HCT116 (cell line): ENCODE data around the gene MYH6. TPM values are rescaled to one million over a fixed set of nuclear protein-coding genes. Genes with fewer than 3 reads are reported as not detected.

Source experiments
- ATAC-seq: fragments of 200-7000 bp; cut with Tn5 transposase; 2 replicates; pipeline ENCODE4 v1.9.1; 2020; ENCODE audit warnings: mild to moderate bottlenecking, moderate library complexity
- BruUV-seq: library from RNA; stranded (reverse); fragments of 400-500 nt; replicated peaks from 2 replicates; lab custom pipeline; 2021; lab: Mats Ljungman, UMichigan
- CTCF ChIA-PET: fragments of 300-600 bp; sonication (Branson Sonifier 250); formaldehyde crosslinking; loops from one replicate; lab custom pipeline; 2021; ENCODE audit warnings: antibody characterized with exemption; lab: Charles Lee
- POLR2A ChIA-PET: fragments of 300-600, 350-600 bp; sonication (Branson Sonifier 250); formaldehyde crosslinking; loops from one replicate; lab custom pipeline; 2021; ENCODE audit warnings: antibody characterized with exemption; lab: Charles Lee
- RAD21 ChIA-PET, 2 experiments: fragments of 300-600 bp; sonication (Branson Sonifier 250); formaldehyde crosslinking; loops; one replicate each; lab custom pipeline; 2023; ENCODE audit warnings: low total read pairs in 2 of 2; ENCODE audit not compliant: uncharacterized antibody in 2 of 2, unreplicated experiment in 2 of 2, low non-redundant PET in 1 of 2; lab: Charles Lee
- DNase-seq: peaks from one replicate; pipeline ENCODE4 v3.0.0-alpha.2; 2010; ENCODE audit warnings: low read depth, low spot score
- H2AFZ ChIP-seq: fragments of 200-600 bp; shearing (Covaris generic), sonication (generic); 2 replicates; pipeline ENCODE4 v1.6.1; 2017; ENCODE audit warnings: low read depth, mixed run types, mixed read lengths, antibody characterized with exemption, low read length; ENCODE audit not compliant: poor library complexity, severe bottlenecking
- H3K27ac ChIP-seq: 2 replicates; pipeline ENCODE4 v1.5.1; 2012; ENCODE audit warnings: low read depth, low read length
- H3K27me3 ChIP-seq: fragments of 200-600 bp; sonication (generic); 2 replicates; pipeline ENCODE4 v1.6.1; 2016; ENCODE audit warnings: mixed run types, low read length, mixed read lengths; ENCODE audit not compliant: insufficient read depth
- H3K36me3 ChIP-seq, 2 experiments: fragments of 200-500 bp in 1 of 2; fragments of 200-600 bp in 1 of 2; sonication (Bioruptor generic) in 1 of 2; sonication (generic) in 1 of 2; 2 replicates each; pipeline versions ENCODE4 v1.5.1 to v1.6.1; 2014 to 2016; ENCODE audit warnings: low read length in 2 of 2, inconsistent platforms in 1 of 2, mixed read lengths in 1 of 2, mixed run types in 1 of 2; ENCODE audit not compliant: insufficient read depth in 2 of 2, control insufficient read depth in 1 of 2
- H3K4me1 ChIP-seq, 2 experiments: fragments of 200-600 bp in 1 of 2; sonication (generic) in 1 of 2; 2 replicates each; pipeline versions ENCODE4 v1.5.1 to v1.6.1; 2012 to 2017; ENCODE audit warnings: low read length in 2 of 2, inconsistent platforms in 1 of 2, mild to moderate bottlenecking in 1 of 2, mixed read lengths in 1 of 2, mixed run types in 1 of 2, moderate library complexity in 1 of 2; ENCODE audit not compliant: insufficient read depth in 2 of 2, control insufficient read depth in 1 of 2
- H3K4me2 ChIP-seq: fragments of 200-600 bp; sonication (generic); 2 replicates; pipeline ENCODE4 v1.6.1; 2017; ENCODE audit warnings: mixed run types, low read length, mixed read lengths
- H3K4me3 ChIP-seq, 2 experiments: fragments of 200-600 bp in 1 of 2; sonication (generic) in 1 of 2; replicated peaks in 1 of 2; 2 replicates each; pipeline ENCODE4 v1.5.1; 2011 to 2016; ENCODE audit warnings: low read length in 2 of 2, control low read depth in 1 of 2, low read depth in 1 of 2, mild to moderate bottlenecking in 1 of 2, mixed read lengths in 1 of 2, mixed run types in 1 of 2
- H3K79me2 ChIP-seq: fragments of 200-600 bp; sonication (generic); 2 replicates; pipeline ENCODE4 v1.6.1; 2017; ENCODE audit warnings: mild to moderate bottlenecking, mixed run types, low read length, moderate library complexity, mixed read lengths; ENCODE audit not compliant: insufficient read depth
- H3K9ac ChIP-seq: fragments of 200-600 bp; sonication (generic); 2 replicates; pipeline ENCODE4 v1.6.1; 2016; ENCODE audit warnings: low read length, mixed read lengths
- H3K9me2 ChIP-seq: fragments of 200-600 bp; sonication (generic), shearing (Covaris generic); 2 replicates; pipeline ENCODE4 v1.6.1; 2017; ENCODE audit warnings: mixed run types, mild to moderate bottlenecking, moderate library complexity; ENCODE audit not compliant: insufficient read depth
- H3K9me3 ChIP-seq, 2 experiments: fragments of 200-500 bp in 1 of 2; fragments of 200-600 bp in 1 of 2; sonication (Bioruptor generic) in 1 of 2; sonication (generic) in 1 of 2; 2 replicates each; pipeline ENCODE4 v1.6.1; 2014 to 2017; ENCODE audit warnings: low read length in 2 of 2, mixed read lengths in 2 of 2, inconsistent platforms in 1 of 2, low read depth in 1 of 2, mild to moderate bottlenecking in 1 of 2, mixed run types in 1 of 2, moderate library complexity in 1 of 2; ENCODE audit not compliant: control insufficient read depth in 1 of 2, insufficient read depth in 1 of 2
- H4K20me1 ChIP-seq: fragments of 200-600 bp; sonication (generic), shearing (Covaris generic); 2 replicates; pipeline ENCODE4 v1.6.1; 2017; ENCODE audit warnings: mixed run types, mild to moderate bottlenecking, moderate library complexity; ENCODE audit not compliant: insufficient read depth
- CTCF ChIP-seq, 3 experiments: fragments of 200-600 bp in 1 of 3; sonication (generic) in 1 of 3; IDR thresholded peaks in 2 of 3; conservative IDR thresholded peaks in 1 of 3; 2 replicates each; pipeline ENCODE4 v1.5.1; 2012 to 2017; ENCODE audit warnings: low read depth in 2 of 3, low read length in 2 of 3, antibody characterized with exemption in 1 of 3, borderline replicate concordance in 1 of 3, control low read depth in 1 of 3, mild to moderate bottlenecking in 1 of 3, mixed read lengths in 1 of 3, mixed run types in 1 of 3, moderate library complexity in 1 of 3; ENCODE audit not compliant: insufficient read depth in 1 of 3
- EZH2phosphoT487 ChIP-seq: fragments of 200-600 bp; IDR thresholded peaks from 2 replicates; pipeline ENCODE4 v1.6.1; 2018; ENCODE audit warnings: antibody characterized with exemption, borderline replicate concordance
- FOSL1 ChIP-seq: IDR thresholded peaks from 2 replicates; pipeline ENCODE4 v1.6.1; 2012; ENCODE audit warnings: low read depth
- JUND ChIP-seq: IDR thresholded peaks from 2 replicates; pipeline ENCODE4 v1.6.1; 2012
- RAD21 ChIP-seq: IDR thresholded peaks from 2 replicates; pipeline ENCODE4 v1.6.1; 2012; ENCODE audit warnings: low read depth, mild to moderate bottlenecking
- SP1 ChIP-seq: IDR thresholded peaks from 2 replicates; pipeline ENCODE4 v1.6.1; 2012; ENCODE audit warnings: low read depth
- SRF ChIP-seq: IDR thresholded peaks from 2 replicates; pipeline ENCODE4 v1.6.1; 2012; ENCODE audit warnings: low read depth
- TCF7L2 ChIP-seq: IDR thresholded peaks from 2 replicates; pipeline ENCODE4 v1.7.0; 2011; ENCODE audit warnings: borderline replicate concordance, inconsistent platforms; ENCODE audit not compliant: insufficient read depth, insufficient read length; ENCODE audit errors: extremely low read depth
- ZBTB33 ChIP-seq: IDR thresholded peaks from 2 replicates; pipeline ENCODE4 v1.6.1; 2011; ENCODE audit warnings: mild to moderate bottlenecking, low read length, moderate library complexity; ENCODE audit not compliant: insufficient replicate concordance; ENCODE audit errors: extremely low read depth
- intact Hi-C: fragments of 100-400 bp; cut with micrococcal nuclease; formaldehyde crosslinking; loops from 2 replicates; pipeline ENCODE4 v1.10.0; 2022
- total RNA-seq: library from RNA; stranded (reverse); gene quantifications from one replicate; pipeline ENCODE4 v1.2.1, GENCODE V29; 2021; ENCODE audit not compliant: unreplicated experiment

Gene MYH6
- total RNA-seq, 1 experiment from 2014 or later: not detected

GRCh38 chr14:23347406-23348296 is 60.4 kb downstream of the MYH6 start:
- CTCF ChIA-PET: no interaction called here
- ATAC-seq (no peak), DNase-seq (no peak)
- TF ChIP-seq SRF (no peak), JUND (no peak), EZH2phosphoT487 (no peak), SP1 (no peak), TCF7L2 (no peak), CTCF (IDR thresholded peaks at IDR 0.05 in 2 of 3, conservative IDR thresholded peaks at IDR 0.05 in 1 of 3; ENCODE audit: borderline replicate concordance in 1 of 3, insufficient read depth in 1 of 3, low read depth in 2 of 3, low read length in 2 of 3) (no peak), FOSL1 (no peak), ZBTB33 (no peak), RAD21 (no peak)
- no peaks in the 10 kb centered on the region for H3K9me3 ChIP-seq
- no peaks in the 10 kb centered on the region for H3K9me2 ChIP-seq
- POLR2A ChIA-PET: no interaction called here
- no peak overlapping the region for H3K9ac ChIP-seq
- no peak overlapping the region for H2AFZ ChIP-seq
- no peaks in the 10 kb centered on the region for H3K36me3 ChIP-seq
- RAD21 ChIA-PET: no interaction called here
- no peaks in the 10 kb centered on the region for H3K4me1 ChIP-seq
- H3K79me2 ChIP-seq: no peaks in the 10 kb centered on the region
- H3K4me3 ChIP-seq: no peak overlapping the region
- H3K27me3 ChIP-seq: no peaks in the 10 kb centered on the region
- no peaks in the 10 kb centered on the region for H4K20me1 ChIP-seq
- no peak overlapping the region for H3K4me2 ChIP-seq
- intact Hi-C loops: no loop called here
- BruUV-seq: no TSS peak
- H3K27ac ChIP-seq: no peak overlapping the region
